HepG2 (cell line): ENCODE data around the gene FKBP1B. TPM values are rescaled to one million over a fixed set of nuclear protein-coding genes. Genes with fewer than 3 reads are reported as not detected.
A peak's percentile ranks its signal among the peaks of the same experiment; 100 is the strongest.

ENCODE experiments used
- ARID3A ChIP-seq: IDR thresholded peaks from 2 replicates; pipeline ENCODE4 v1.6.1; 2012; ENCODE audit warnings: low read depth, low read length, improper control_type of control experiment
- NCOA2 ChIP-seq: sonication (generic); formaldehyde crosslinking; IDR thresholded peaks from 2 replicates; pipeline ENCODE4 v1.8.0; 2022; ENCODE audit warnings: inconsistent platforms
- ZNF563 ChIP-seq: sonication (generic); formaldehyde crosslinking; IDR thresholded peaks from 2 replicates; pipeline ENCODE4 v1.8.0; 2022; ENCODE audit warnings: mild to moderate bottlenecking, moderate library complexity, missing genetic modification reagents
- ZSCAN9 ChIP-seq: IDR thresholded peaks from 2 replicates; pipeline ENCODE4 v1.6.1; 2016; ENCODE audit warnings: borderline replicate concordance
- polyA plus RNA-seq, 8 experiments: library from polyadenylated mRNA; depleted of rRNA in 3 of 8; stranded (reverse) in 7 of 8; unstranded in 1 of 8; fragments of >200 nt; fragmentation: Illumina TruSeq in 4 of 8; extraction: Trizol in 4 of 8; gene quantifications; 2 replicates each; pipeline versions ENCODE4 v1.2.1 to v1.2.3, GENCODE V29; 2011 to 2016; ENCODE audit warnings: low read depth in 4 of 8, missing spikeins in 1 of 8, mixed read lengths in 1 of 8; ENCODE audit not compliant: insufficient read depth in 1 of 8
- total RNA-seq, 5 experiments: library from RNA; depleted of rRNA; stranded (reverse); fragments of >200 nt; fragmentation: Illumina TruSeq; extraction: Trizol; gene quantifications; 2 replicates each; pipeline ENCODE4 v1.2.3, GENCODE V29; 2016; ENCODE audit warnings: low read depth in 1 of 5
- TF ChIP-seq, protein P1 (sequence below), 2 experiments: fragments of 450-650 bp in 1 of 2; sonication (generic) in 1 of 2; formaldehyde crosslinking in 1 of 2; IDR thresholded peaks; 2 replicates each; pipeline versions ENCODE4 v1.6.1 to v1.8.0; 2016 to 2022; ENCODE audit warnings: antibody characterized with exemption in 1 of 2, mild to moderate bottlenecking in 1 of 2, missing genetic modification reagents in 1 of 2
- TF ChIP-seq, protein P2 (sequence below): sonication (generic); formaldehyde crosslinking; IDR thresholded peaks from 2 replicates; pipeline ENCODE4 v1.5.1; 2020; ENCODE audit warnings: missing genetic modification reagents, mild to moderate bottlenecking, borderline replicate concordance
- TF ChIP-seq, protein P3 (sequence below), 2 experiments: sonication (generic) in 1 of 2; formaldehyde crosslinking in 1 of 2; IDR thresholded peaks; 2 replicates each; pipeline versions ENCODE4 v1.4.0 to v1.6.1; 2016 to 2020; ENCODE audit warnings: borderline replicate concordance in 1 of 2, low read depth in 1 of 2, mild to moderate bottlenecking in 1 of 2, missing genetic modification reagents in 1 of 2

The FKBP1B gene
- total and polyA plus RNA-seq, 2 of the 13 experiments (the other 11 are each of a cell fraction or from before 2014, with no cell fraction given) = 35.2 to 96.3 TPM

- TF ChIP-seq, protein P1, sequence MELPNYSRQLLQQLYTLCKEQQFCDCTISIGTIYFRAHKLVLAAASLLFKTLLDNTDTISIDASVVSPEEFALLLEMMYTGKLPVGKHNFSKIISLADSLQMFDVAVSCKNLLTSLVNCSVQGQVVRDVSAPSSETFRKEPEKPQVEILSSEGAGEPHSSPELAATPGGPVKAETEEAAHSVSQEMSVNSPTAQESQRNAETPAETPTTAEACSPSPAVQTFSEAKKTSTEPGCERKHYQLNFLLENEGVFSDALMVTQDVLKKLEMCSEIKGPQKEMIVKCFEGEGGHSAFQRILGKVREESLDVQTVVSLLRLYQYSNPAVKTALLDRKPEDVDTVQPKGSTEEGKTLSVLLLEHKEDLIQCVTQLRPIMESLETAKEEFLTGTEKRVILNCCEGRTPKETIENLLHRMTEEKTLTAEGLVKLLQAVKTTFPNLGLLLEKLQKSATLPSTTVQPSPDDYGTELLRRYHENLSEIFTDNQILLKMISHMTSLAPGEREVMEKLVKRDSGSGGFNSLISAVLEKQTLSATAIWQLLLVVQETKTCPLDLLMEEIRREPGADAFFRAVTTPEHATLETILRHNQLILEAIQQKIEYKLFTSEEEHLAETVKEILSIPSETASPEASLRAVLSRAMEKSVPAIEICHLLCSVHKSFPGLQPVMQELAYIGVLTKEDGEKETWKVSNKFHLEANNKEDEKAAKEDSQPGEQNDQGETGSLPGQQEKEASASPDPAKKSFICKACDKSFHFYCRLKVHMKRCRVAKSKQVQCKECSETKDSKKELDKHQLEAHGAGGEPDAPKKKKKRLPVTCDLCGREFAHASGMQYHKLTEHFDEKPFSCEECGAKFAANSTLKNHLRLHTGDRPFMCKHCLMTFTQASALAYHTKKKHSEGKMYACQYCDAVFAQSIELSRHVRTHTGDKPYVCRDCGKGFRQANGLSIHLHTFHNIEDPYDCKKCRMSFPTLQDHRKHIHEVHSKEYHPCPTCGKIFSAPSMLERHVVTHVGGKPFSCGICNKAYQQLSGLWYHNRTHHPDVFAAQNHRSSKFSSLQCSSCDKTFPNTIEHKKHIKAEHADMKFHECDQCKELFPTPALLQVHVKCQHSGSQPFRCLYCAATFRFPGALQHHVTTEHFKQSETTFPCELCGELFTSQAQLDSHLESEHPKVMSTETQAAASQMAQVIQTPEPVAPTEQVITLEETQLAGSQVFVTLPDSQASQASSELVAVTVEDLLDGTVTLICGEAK (IDR thresholded peaks at IDR 0.05) = no peak
- TF ChIP-seq, protein P1 (CRISPR knock-in tag; IDR thresholded peaks at IDR 0.05) = peak; percentile 60; the same call in 1 of the 2 replicates
- TF ChIP-seq ARID3A (peak; percentile 67; the same call in 1 of the 2 replicates), NCOA2 (CRISPR knock-in tag) (peak; percentile 81), ZSCAN9 (peak; percentile 52; the same call in 1 of the 2 replicates), ZNF563 (no peak)
- TF ChIP-seq, protein P2, sequence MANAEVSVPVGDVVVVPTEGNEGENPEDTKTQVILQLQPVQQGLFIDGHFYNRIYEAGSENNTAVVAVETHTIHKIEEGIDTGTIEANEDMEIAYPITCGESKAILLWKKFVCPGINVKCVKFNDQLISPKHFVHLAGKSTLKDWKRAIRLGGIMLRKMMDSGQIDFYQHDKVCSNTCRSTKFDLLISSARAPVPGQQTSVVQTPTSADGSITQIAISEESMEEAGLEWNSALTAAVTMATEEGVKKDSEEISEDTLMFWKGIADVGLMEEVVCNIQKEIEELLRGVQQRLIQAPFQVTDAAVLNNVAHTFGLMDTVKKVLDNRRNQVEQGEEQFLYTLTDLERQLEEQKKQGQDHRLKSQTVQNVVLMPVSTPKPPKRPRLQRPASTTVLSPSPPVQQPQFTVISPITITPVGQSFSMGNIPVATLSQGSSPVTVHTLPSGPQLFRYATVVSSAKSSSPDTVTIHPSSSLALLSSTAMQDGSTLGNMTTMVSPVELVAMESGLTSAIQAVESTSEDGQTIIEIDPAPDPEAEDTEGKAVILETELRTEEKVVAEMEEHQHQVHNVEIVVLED (CRISPR knock-in tag) = peak; percentile 33; the same call in 1 of the 2 replicates
- TF ChIP-seq, protein P3, sequence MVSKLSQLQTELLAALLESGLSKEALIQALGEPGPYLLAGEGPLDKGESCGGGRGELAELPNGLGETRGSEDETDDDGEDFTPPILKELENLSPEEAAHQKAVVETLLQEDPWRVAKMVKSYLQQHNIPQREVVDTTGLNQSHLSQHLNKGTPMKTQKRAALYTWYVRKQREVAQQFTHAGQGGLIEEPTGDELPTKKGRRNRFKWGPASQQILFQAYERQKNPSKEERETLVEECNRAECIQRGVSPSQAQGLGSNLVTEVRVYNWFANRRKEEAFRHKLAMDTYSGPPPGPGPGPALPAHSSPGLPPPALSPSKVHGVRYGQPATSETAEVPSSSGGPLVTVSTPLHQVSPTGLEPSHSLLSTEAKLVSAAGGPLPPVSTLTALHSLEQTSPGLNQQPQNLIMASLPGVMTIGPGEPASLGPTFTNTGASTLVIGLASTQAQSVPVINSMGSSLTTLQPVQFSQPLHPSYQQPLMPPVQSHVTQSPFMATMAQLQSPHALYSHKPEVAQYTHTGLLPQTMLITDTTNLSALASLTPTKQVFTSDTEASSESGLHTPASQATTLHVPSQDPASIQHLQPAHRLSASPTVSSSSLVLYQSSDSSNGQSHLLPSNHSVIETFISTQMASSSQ (IDR thresholded peaks at IDR 0.05; ENCODE audit: low read depth) = 0 out of 2 replicates have a peak, but pooled peaks have one; percentile 20
- TF ChIP-seq, protein P3 (CRISPR knock-in tag; IDR thresholded peaks at IDR 0.05; ENCODE audit: borderline replicate concordance) = peak; percentile 62; the same call in 1 of the 2 replicates
Measured at GRCh38 chr2:24015562-24016375, 33.8 kb upstream of the FKBP1B start (continued).
